OCI-LY7 (cell line): ENCODE measurements around the gene SEC61A2.

Source experiments
- CTCF ChIP-seq: fragments of 200-600 bp; sonication (generic); conservative IDR thresholded peaks from 2 replicates; pipeline ENCODE4 v1.5.1; 2014; ENCODE audit warnings: mild to moderate bottlenecking, antibody characterized with exemption, low read length, moderate library complexity, mixed read lengths
- EZH2phosphoT487 ChIP-seq: fragments of 200-600 bp; sonication (generic); IDR thresholded peaks from 2 replicates; pipeline ENCODE4 v1.6.1; 2018; ENCODE audit warnings: low read depth, borderline replicate concordance, mild to moderate bottlenecking, mixed run types, antibody characterized with exemption, low read length, moderate library complexity, mixed read lengths

DNA sequence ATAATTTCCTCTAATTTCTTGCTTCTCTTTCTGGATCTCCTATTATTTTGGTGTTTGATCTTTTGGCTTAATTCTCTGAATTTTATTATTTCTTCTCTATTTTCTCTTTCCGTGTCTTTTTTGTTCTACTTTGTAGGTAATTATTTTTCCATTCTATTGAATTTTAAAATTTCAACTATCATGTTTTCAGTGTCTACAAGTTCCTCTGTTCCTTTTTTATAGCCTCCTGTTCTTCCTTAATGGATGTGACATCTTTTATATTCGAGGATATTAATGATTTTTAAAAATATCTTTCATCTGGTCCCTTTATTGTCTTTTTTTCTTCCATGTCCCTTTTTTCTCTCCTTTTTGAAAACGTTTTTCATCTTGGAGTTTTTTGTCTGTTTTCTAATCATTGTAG lies 77.6 kb downstream of the SEC61A2 start:
- TF ChIP-seq CTCF = no peak
- no peak for TF ChIP-seq EZH2phosphoT487
